B cell (primary cell): ENCODE data around the gene CEP295NL. TPM values are rescaled to one million over a fixed set of nuclear protein-coding genes. Genes with fewer than 3 reads are reported as not detected.

Source experiments
- ATAC-seq: fragments of 200-7000 bp; cut with Tn5 transposase; one replicate; pipeline ENCODE4 v1.10.0; 2021; ENCODE audit warnings: low read depth, mild to moderate bottlenecking, moderate number of reproducible peaks, moderate library complexity
- CTCF ChIA-PET: fragments of 350-600 bp; sonication (Branson Sonifier 250); formaldehyde crosslinking; loops from one replicate; lab custom pipeline; 2021; ENCODE audit warnings: antibody characterized with exemption, inconsistent platforms; lab: Charles Lee
- POLR2A ChIA-PET: fragments of 350-600 bp; sonication (Branson Sonifier 250); formaldehyde crosslinking; loops from one replicate; lab custom pipeline; 2021; ENCODE audit warnings: antibody characterized with exemption; lab: Charles Lee
- DNase-seq: peaks from one replicate; pipeline ENCODE4 v3.0.0; 2013
- H2AFZ ChIP-seq: 2 replicates; pipeline ENCODE4 v1.6.1; 2012; ENCODE audit warnings: mild to moderate bottlenecking, low read depth, low read length; ENCODE audit not compliant: insufficient read depth, poor library complexity, severe bottlenecking
- H3K27ac ChIP-seq, 2 donors: 1 replicate in 1 of 2; 2 replicates in 1 of 2; pipeline ENCODE4 v1.5.1; 2012 to 2013; ENCODE audit warnings: low read length in 2 of 2, mild to moderate bottlenecking in 2 of 2, moderate library complexity in 1 of 2
- H3K27me3 ChIP-seq, 4 experiments: fragments of 200-600 bp in 1 of 4; sonication (generic) in 1 of 4; replicated peaks in 1 of 4; 1 replicate in 2 of 4; 2 replicates in 2 of 4; pipeline versions ENCODE4 v1.6.1 to v1.7.0; 2013 to 2016; ENCODE audit warnings: low read length in 3 of 4, mild to moderate bottlenecking in 2 of 4, mixed read lengths in 1 of 4, moderate library complexity in 1 of 4; ENCODE audit not compliant: insufficient read depth in 4 of 4, control insufficient read depth in 3 of 4; ENCODE audit errors: control extremely low read depth in 1 of 4
- H3K36me3 ChIP-seq, 2 experiments: replicated peaks in 1 of 2; 1 replicate in 1 of 2; 2 replicates in 1 of 2; pipeline versions ENCODE4 v1.6.1 to v1.7.1; 2013; ENCODE audit warnings: low read length in 1 of 2; ENCODE audit not compliant: insufficient read depth in 2 of 2, control insufficient read depth in 1 of 2; ENCODE audit errors: control extremely low read depth in 1 of 2, extremely low read depth in 1 of 2
- H3K4me1 ChIP-seq, 2 donors: fragments of 200-600 bp in 1 of 2; sonication (generic) in 1 of 2; 1 replicate in 1 of 2; 2 replicates in 1 of 2; pipeline versions ENCODE4 v1.5.1 to v1.6.1; 2013 to 2017; ENCODE audit warnings: low read length in 2 of 2; ENCODE audit not compliant: control insufficient read depth in 2 of 2, insufficient read depth in 2 of 2
- H3K4me2 ChIP-seq: replicated peaks from 2 replicates; pipeline ENCODE3; 2012; ENCODE audit warnings: mild to moderate bottlenecking, low read depth, low read length; ENCODE audit not compliant: poor library complexity, severe bottlenecking
- H3K4me3 ChIP-seq, 5 experiments: fragments of 200-600 bp in 1 of 5; sonication (generic) in 1 of 5; 1 replicate in 3 of 5; 2 replicates in 2 of 5; pipeline versions ENCODE4 v1.5.1 to v1.7.0; 2011 to 2016; ENCODE audit warnings: low read length in 4 of 5, mild to moderate bottlenecking in 4 of 5, low read depth in 2 of 5, control low read depth in 1 of 5, moderate library complexity in 1 of 5; ENCODE audit not compliant: insufficient read depth in 1 of 5; ENCODE audit errors: control extremely low read depth in 1 of 5, extremely low read depth in 1 of 5
- H3K79me2 ChIP-seq: fragments of 200-600 bp; sonication (generic); one replicate; pipeline ENCODE4 v1.6.0; 2016; ENCODE audit warnings: low read length; ENCODE audit not compliant: control insufficient read depth, insufficient read depth
- H3K9ac ChIP-seq: fragments of 200-600 bp; sonication (generic); 2 replicates; pipeline ENCODE4 v1.6.1; 2017; ENCODE audit warnings: mild to moderate bottlenecking, low read length, moderate library complexity
- H3K9me3 ChIP-seq, 3 donors: one replicate each; pipeline versions ENCODE4 v1.6.1 to v1.7.1; 2013; ENCODE audit warnings: low read length in 2 of 3; ENCODE audit not compliant: control insufficient read depth in 2 of 3, insufficient read depth in 1 of 3; ENCODE audit errors: control extremely low read depth in 1 of 3
- H4K20me1 ChIP-seq: 2 replicates; pipeline ENCODE4 v1.6.0; 2012; ENCODE audit warnings: mild to moderate bottlenecking, low read length; ENCODE audit not compliant: insufficient read depth, control insufficient read depth, poor library complexity, severe bottlenecking
- H3K27ac Mint-ChIP-seq: one replicate; pipeline ENCODE4 v1.8.0; 2021; ENCODE audit warnings: mixed read lengths
- H3K27me3 Mint-ChIP-seq: one replicate; pipeline ENCODE4 v1.8.0; 2021; ENCODE audit warnings: mixed read lengths
- H3K4me1 Mint-ChIP-seq: one replicate; pipeline ENCODE4 v1.8.0; 2021; ENCODE audit warnings: mixed read lengths
- H3K4me3 Mint-ChIP-seq: one replicate; pipeline ENCODE4 v1.8.0; 2021; ENCODE audit warnings: mixed read lengths
- H3K9me3 Mint-ChIP-seq: one replicate; pipeline ENCODE4 v1.8.0; 2022; ENCODE audit warnings: mixed read lengths; ENCODE audit not compliant: insufficient read depth
- CTCF ChIP-seq: fragments of 200-600 bp; IDR thresholded peaks from one replicate; pipeline ENCODE4 v1.8.0; 2022; ENCODE audit warnings: antibody characterized with exemption, mild to moderate bottlenecking
- EZH2 ChIP-seq: IDR thresholded peaks from 2 replicates; pipeline ENCODE4 v1.6.1; 2012; ENCODE audit warnings: borderline replicate concordance, low read depth, mild to moderate bottlenecking, moderate library complexity, low read length; ENCODE audit not compliant: insufficient read depth, poor library complexity, severe bottlenecking
- WGBS: methylation state at CpG from one replicate; pipeline ENCODE4 v1.1.5; 2013; ENCODE audit warnings: missing lambda C conversion rate; ENCODE audit not compliant: insufficient coverage; 5-methylcytosine and 5-hydroxymethylcytosine counted together
- intact Hi-C: fragments of 100-400 bp; cut with micrococcal nuclease; formaldehyde crosslinking; loops from one replicate; pipeline ENCODE4 v1.10.0; 2022
- polyA plus RNA-seq: library from polyadenylated mRNA; depleted of rRNA; stranded (reverse); fragments of >200 nt; gene quantifications from 2 replicates; pipeline ENCODE4 v1.2.3, GENCODE V29; 2012
- total RNA-seq, 2 donors: library from RNA; stranded (reverse); fragments of 120-200 nt in 1 of 2; gene quantifications; 1 replicate in 1 of 2; 2 replicates in 1 of 2; pipeline versions ENCODE4 v1.2.3 to v1.2.4, GENCODE V29; 2013 to 2022

Gene CEP295NL
- total and polyA plus RNA-seq, 2 donors (not counting 1 experiment from before 2014, with no cell fraction given), result 0.09 to 1.3 TPM

- Histone ChIP-seq H3K36me3 (no peaks in the 10 kb centered on the region), H3K27me3 (no peaks in the 10 kb centered on the region), H3K79me2 (peaks cover 4% of the 10 kb centered on the region), H2AFZ (no peak overlapping the region), H3K27ac (no peak overlapping the region), H4K20me1 (no peaks in the 10 kb centered on the region), H3K9ac (no peak overlapping the region), H3K4me2 (no peak overlapping the region), H3K9me3 (no peaks in the 10 kb centered on the region), H3K4me1 (no peaks in the 10 kb centered on the region), H3K4me3 (no peak overlapping the region)
- H3K9me3 Mint-ChIP-seq, result no peaks in the 10 kb centered on the region
- CTCF ChIA-PET, result interaction anchor here (1.7 kb wide), 1 partner anchor 34 kb away, joined by 5 read pairs; no protein-coding TSS in a partner anchor
- peaks cover 10% of the 10 kb centered on the region for H3K27me3 Mint-ChIP-seq
- DNase-seq (no peak), ATAC-seq (no peak)
- POLR2A ChIA-PET, result no interaction called here
- H3K4me1 Mint-ChIP-seq, result no peaks in the 10 kb centered on the region
- H3K4me3 Mint-ChIP-seq, result no peak overlapping the region
- intact Hi-C loops, result no loop called here
- TF ChIP-seq EZH2, result no peak
- TF ChIP-seq CTCF, result no peak
- WGBS, result 80% methylated on average over 13 of the region's 18 CpGs
- no peak overlapping the region for H3K27ac Mint-ChIP-seq
Observed at GRCh38 chr17:78899361-78900260, 3.4 kb downstream of the CEP295NL start.

- H3K27me3 ChIP-seq, result no peaks in the 10 kb centered on the region
- 91% methylated on average over 13 of the region's 13 CpGs for WGBS
- H3K79me2 ChIP-seq, result peaks cover 4% of the 10 kb centered on the region
- no peaks in the 10 kb centered on the region for H3K4me1 ChIP-seq
- H4K20me1 ChIP-seq, result no peaks in the 10 kb centered on the region
- ChIA-PET POLR2A (no interaction called here), CTCF (interaction anchor here (1.6 kb wide), 1 partner anchor 10 kb away, joined by 4 read pairs; no protein-coding TSS in a partner anchor)
- H3K27ac ChIP-seq, result no peak overlapping the region
- H3K36me3 ChIP-seq, result no peaks in the 10 kb centered on the region
- H3K9me3 Mint-ChIP-seq, result no peaks in the 10 kb centered on the region
- H3K9me3 ChIP-seq, result no peaks in the 10 kb centered on the region
- H3K4me3 Mint-ChIP-seq, result no peak overlapping the region
- peaks cover 10% of the 10 kb centered on the region for H3K27me3 Mint-ChIP-seq
- intact Hi-C loops, result no loop called here
- H3K4me3 ChIP-seq, result no peak overlapping the region
- H3K27ac Mint-ChIP-seq, result no peak overlapping the region
- TF ChIP-seq CTCF (no peak), EZH2 (no peak)
- ATAC-seq (no peak), DNase-seq (no peak)
- H3K9ac ChIP-seq, result no peak overlapping the region
- no peak overlapping the region for H3K4me2 ChIP-seq
- no peak overlapping the region for H2AFZ ChIP-seq
- peaks cover 1% of the 10 kb centered on the region for H3K4me1 Mint-ChIP-seq
Observed at GRCh38 chr17:78898947-78899346, 4.1 kb downstream of the CEP295NL start.
